HG02938 (cell line): ENCODE results near the gene BCL2L1.

ENCODE experiments used
- ATAC-seq: cut with Tn5 transposase; IDR thresholded peaks from one replicate; pipeline ENCODE4 v1.9.1; 2021; ENCODE audit warnings: mild to moderate bottlenecking, moderate library complexity; ENCODE audit not compliant: unreplicated experiment

The BCL2L1 gene

GRCh38 chr20:31615416-31615815 is 107.3 kb downstream of the BCL2L1 start:
- ATAC-seq, result no peak
